Superior temporal gyrus (tissue), 1 donor: ENCODE data around the gene DPPA4.

Experiments
- DNase-seq: peaks from one replicate; pipeline ENCODE4 v3.0.0-alpha.2; 2016; ENCODE audit errors: extremely low spot score

Gene DPPA4

DNA sequence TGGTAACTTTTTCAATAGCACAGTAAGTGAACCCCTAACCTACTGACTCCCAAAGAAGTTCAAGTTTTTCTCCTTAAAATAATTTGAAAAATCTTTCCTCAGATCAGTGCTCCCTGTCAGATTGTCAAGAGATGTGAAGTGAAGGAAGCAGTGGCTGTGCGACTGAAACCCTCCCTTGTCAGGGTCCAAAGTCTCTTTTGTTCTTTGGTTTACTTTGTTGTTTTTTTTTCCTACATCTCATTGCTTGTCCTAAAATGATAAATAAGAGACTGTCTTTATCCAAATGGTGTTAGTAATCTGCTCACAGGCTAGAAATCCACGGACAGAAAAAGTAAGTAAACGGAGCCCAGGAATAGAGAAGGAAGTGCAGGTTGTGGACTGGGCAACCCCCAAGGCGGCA, 976 bp upstream of the DPPA4 start:
- no peak for DNase-seq

DNA sequence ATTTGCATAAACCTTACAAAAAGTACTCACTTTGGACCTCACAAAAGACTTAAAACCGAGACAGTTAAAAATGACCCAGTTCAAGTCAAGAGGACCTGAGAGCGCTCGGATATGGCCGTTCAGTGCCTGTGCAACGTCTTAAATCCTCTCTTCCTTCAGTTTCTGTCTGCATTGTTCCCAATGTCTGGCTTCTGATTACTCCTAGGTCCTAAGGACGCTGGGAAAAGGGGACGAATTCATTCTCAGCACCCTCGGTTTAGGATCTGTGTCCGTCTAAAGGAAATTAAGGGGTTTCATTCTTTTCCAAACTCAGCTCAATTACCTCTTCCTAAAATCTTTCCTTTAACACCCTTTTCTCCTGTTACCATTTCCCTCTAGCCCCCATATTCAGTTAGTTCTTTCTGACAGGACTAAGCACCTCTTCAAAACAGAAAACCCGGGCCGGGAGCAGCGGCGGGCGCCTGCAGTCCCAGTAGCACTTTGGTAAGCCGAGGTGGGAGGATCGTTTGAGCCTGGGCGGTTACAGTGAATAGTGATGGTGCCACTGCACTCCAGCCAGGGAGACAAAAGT, 970 bp downstream of the DPPA4 start:
- no peak for DNase-seq

DNA sequence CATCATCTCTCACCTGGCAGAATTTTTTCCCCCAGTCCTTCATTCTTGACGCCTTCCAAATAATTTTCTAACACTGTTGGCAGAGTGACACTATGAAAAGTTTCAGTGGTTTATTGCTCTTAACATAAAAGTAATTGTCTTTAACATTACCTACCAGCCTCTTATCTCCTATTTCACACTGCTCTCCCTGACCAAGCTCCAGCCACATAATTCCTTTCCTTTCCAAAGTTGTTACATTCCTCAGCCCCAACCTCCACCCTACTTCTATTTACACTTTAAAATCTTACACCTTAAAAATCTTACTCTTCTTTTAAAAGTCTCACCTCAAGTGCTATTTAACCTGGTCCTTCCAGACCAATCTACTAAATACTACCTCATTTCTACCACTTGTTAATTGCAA, 2.8 kb downstream of the DPPA4 start:
- DNase-seq: no peak

- no peak for DNase-seq
Measured at GRCh38 chr3:109331692-109332091, 5.7 kb downstream of the DPPA4 start.

- DNase-seq: no peak
Measured at GRCh38 chr3:109330405-109330804, 6.9 kb downstream of the DPPA4 start.

- DNase-seq: no peak
Measured at GRCh38 chr3:109328202-109328601, 9.1 kb downstream of the DPPA4 start.

GRCh38 chr3:109325657-109326056, 11.7 kb downstream of the DPPA4 start:
- no peak for DNase-seq

GRCh38 chr3:109325109-109325508, 12.2 kb downstream of the DPPA4 start:
- no peak for DNase-seq

GRCh38 chr3:109316162-109316730, 21.1 kb downstream of the DPPA4 start, which contains the start of gene DPPA2:
TSS of gene DPPA2 (minus strand) at chr3:109316517. CDS start at chr3:109314542, 1,975 bp downstream.
- no peak for DNase-seq

- no peak for DNase-seq
Measured at GRCh38 chr3:109313061-109313460, 24.3 kb downstream of the DPPA4 start.

DNA sequence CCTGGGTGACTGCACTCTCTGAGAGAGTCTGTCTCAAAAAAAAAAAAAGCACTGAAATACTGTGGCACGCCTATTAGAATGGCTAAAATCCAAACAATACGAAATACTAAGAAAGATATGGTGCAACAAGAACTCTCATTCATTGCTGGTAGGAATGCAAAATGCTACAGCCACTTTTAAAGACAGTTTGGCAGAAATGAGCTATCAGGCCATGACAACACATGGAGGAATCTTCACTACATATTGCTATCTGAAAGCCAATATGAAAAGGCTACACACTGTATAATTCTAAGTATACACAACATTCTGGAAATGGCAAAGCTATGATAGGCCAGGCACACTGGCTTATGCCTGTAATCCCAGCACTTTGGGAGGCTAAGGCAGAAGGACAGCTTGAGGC, 39.9 kb downstream of the DPPA4 start:
- no peak for DNase-seq

DNA sequence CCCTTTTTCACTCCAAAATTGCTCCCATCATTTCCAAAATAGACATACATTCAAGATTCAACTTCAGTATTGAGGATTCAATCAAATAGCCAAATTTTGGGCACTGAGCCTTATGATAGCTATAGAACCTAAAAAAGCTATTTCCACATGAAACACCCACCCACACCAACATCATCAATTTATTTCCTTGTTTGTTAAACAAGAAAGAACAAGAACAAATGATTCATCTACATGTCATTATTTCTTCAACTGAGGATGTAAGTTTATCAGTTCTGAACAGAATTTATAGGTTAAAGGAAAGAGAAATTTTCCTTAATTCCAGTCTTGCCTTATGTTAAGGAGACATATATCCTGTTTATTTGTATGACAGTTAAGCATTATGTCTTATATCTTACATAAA, 53.3 kb downstream of the DPPA4 start:
- no peak for DNase-seq

DNA sequence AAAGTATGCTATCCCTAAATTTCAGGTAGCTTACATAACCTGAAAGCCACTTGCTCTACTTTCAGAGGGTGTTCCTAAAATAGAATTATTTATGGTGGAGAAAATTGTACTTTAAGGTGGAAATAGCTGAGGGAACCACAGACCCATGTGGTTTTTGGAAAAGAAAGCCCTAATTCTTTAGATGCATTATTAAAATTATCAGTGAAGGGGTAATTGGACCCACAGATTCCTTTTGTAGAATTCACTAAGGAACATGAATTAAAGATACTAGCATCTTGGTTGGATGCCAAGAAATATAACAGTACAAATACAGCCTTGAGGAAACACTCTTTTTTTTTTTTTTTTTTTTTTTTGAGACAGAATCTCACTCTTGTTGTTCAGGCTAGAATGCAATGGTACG, 58.8 kb downstream of the DPPA4 start:
- DNase-seq: no peak

DNA sequence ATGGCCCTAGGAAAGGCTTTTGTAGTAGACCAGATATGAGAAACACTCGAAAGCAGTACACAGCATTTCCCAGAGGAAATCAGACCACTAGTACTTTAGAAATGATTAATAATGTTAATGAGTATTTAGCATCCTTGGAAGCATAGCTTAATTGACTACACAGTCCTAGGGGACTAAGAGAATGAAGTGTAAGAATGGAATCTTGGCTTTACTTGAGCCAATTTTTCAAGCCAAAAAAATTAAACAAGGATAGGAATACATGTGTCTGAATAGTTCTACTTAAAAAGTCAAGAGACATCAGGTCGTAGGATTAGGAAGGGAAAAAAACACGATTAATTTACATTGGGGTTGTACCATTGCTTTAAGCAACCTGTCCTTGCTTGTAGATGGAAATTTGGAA, 59.2 kb downstream of the DPPA4 start:
- no peak for DNase-seq
